ENCODE measurements around the gene ATP1B3. TPM values are rescaled to one million over a fixed set of nuclear protein-coding genes. Genes with fewer than 3 reads are reported as not detected.
"Not testable (repeated sequence)": the region's sequence is repeated elsewhere in the genome, so short reads cannot be mapped to it uniquely, and the experiment has no call there.

The ATP1B3 gene
- total RNA-seq, 2 experiments from 2014 or later, result 143 to 157 TPM

- Mint-ChIP-seq H3K4me3 (no peak overlapping the region), H3K27me3 (no peaks in the 10 kb centered on the region), H3K27ac (no peak overlapping the region), H3K36me3 (peaks cover 56% of the 10 kb centered on the region), H3K4me1 (peaks cover 4% of the 10 kb centered on the region), H3K9me3 (peaks cover 4% of the 10 kb centered on the region)
- no peak for DNase-seq
Measured at GRCh38 chr3:141909408-141909807, 33.0 kb downstream of the ATP1B3 start.

GRCh38 chr3:141909986-141910385 lies 33.5 kb downstream of the ATP1B3 start:
- H3K9me3 Mint-ChIP-seq, H3K27me3 Mint-ChIP-seq, H3K4me3 Mint-ChIP-seq, H3K27ac Mint-ChIP-seq, DNase-seq, H3K4me1 Mint-ChIP-seq: not testable (repeated sequence)
- H3K36me3 Mint-ChIP-seq, result peaks cover 54% of the 10 kb centered on the region

- peaks cover 51% of the 10 kb centered on the region for H3K36me3 Mint-ChIP-seq
- H3K4me3 Mint-ChIP-seq, result no peak overlapping the region
- peak; percentile 17 for DNase-seq
- peaks cover 2% of the 10 kb centered on the region for H3K4me1 Mint-ChIP-seq
- H3K27ac Mint-ChIP-seq, result peak overlapping the region; percentile 10
- peaks cover 4% of the 10 kb centered on the region for H3K9me3 Mint-ChIP-seq
- H3K27me3 Mint-ChIP-seq, result no peaks in the 10 kb centered on the region
Measured at GRCh38 chr3:141913150-141913811, 36.8 kb downstream of the ATP1B3 start.

GRCh38 chr3:141914311-141914710 lies 37.9 kb downstream of the ATP1B3 start:
- Mint-ChIP-seq H3K4me1 (peaks cover 2% of the 10 kb centered on the region), H3K9me3 (peaks cover 4% of the 10 kb centered on the region), H3K27me3 (no peaks in the 10 kb centered on the region), H3K36me3 (peaks cover 45% of the 10 kb centered on the region), H3K27ac (no peak overlapping the region), H3K4me3 (no peak overlapping the region)
- no peak for DNase-seq

- peaks cover 41% of the 10 kb centered on the region for H3K36me3 Mint-ChIP-seq
- no peaks in the 10 kb centered on the region for H3K27me3 Mint-ChIP-seq
- peaks cover 4% of the 10 kb centered on the region for H3K9me3 Mint-ChIP-seq
- DNase-seq, result no peak
- H3K4me3 Mint-ChIP-seq, result no peak overlapping the region
- H3K4me1 Mint-ChIP-seq, result peaks cover 2% of the 10 kb centered on the region
- H3K27ac Mint-ChIP-seq, result no peak overlapping the region
Measured at GRCh38 chr3:141915016-141915415, 38.6 kb downstream of the ATP1B3 start.

GRCh38 chr3:141915766-141916165 lies 39.3 kb downstream of the ATP1B3 start:
- Mint-ChIP-seq H3K4me3 (no peak overlapping the region), H3K9me3 (peaks cover 4% of the 10 kb centered on the region), H3K36me3 (peaks cover 43% of the 10 kb centered on the region), H3K27ac (no peak overlapping the region), H3K4me1 (peaks cover 2% of the 10 kb centered on the region), H3K27me3 (no peaks in the 10 kb centered on the region)
- DNase-seq, result no peak

GRCh38 chr3:141920701-141921100 lies 44.3 kb downstream of the ATP1B3 start:
- H3K9me3 Mint-ChIP-seq, result no peaks in the 10 kb centered on the region
- H3K36me3 Mint-ChIP-seq, result peaks cover 30% of the 10 kb centered on the region
- H3K4me3 Mint-ChIP-seq, result no peak overlapping the region
- DNase-seq, result no peak
- no peak overlapping the region for H3K27ac Mint-ChIP-seq
- no peaks in the 10 kb centered on the region for H3K27me3 Mint-ChIP-seq
- H3K4me1 Mint-ChIP-seq, result no peaks in the 10 kb centered on the region

- Mint-ChIP-seq H3K9me3 (no peaks in the 10 kb centered on the region), H3K4me1 (no peaks in the 10 kb centered on the region), H3K4me3 (no peak overlapping the region), H3K27me3 (no peaks in the 10 kb centered on the region), H3K27ac (no peak overlapping the region), H3K36me3 (peaks cover 27% of the 10 kb centered on the region)
- no peak for DNase-seq
Measured at GRCh38 chr3:141921316-141921715, 44.9 kb downstream of the ATP1B3 start.

- H3K27ac Mint-ChIP-seq, DNase-seq, H3K9me3 Mint-ChIP-seq, H3K4me3 Mint-ChIP-seq, H3K4me1 Mint-ChIP-seq, H3K27me3 Mint-ChIP-seq: not testable (repeated sequence)
- peaks cover 31% of the 10 kb centered on the region for H3K36me3 Mint-ChIP-seq
Measured at GRCh38 chr3:141925677-141926076, 49.2 kb downstream of the ATP1B3 start.

- peaks cover 27% of the 10 kb centered on the region for H3K36me3 Mint-ChIP-seq
- no peak overlapping the region for H3K4me3 Mint-ChIP-seq
- no peaks in the 10 kb centered on the region for H3K27me3 Mint-ChIP-seq
- no peaks in the 10 kb centered on the region for H3K9me3 Mint-ChIP-seq
- no peak overlapping the region for H3K27ac Mint-ChIP-seq
- H3K4me1 Mint-ChIP-seq, result no peaks in the 10 kb centered on the region
- DNase-seq, result no peak
Measured at GRCh38 chr3:141926929-141927328, 50.5 kb downstream of the ATP1B3 start.

GRCh38 chr3:141928631-141929270 lies 52.3 kb downstream of the ATP1B3 start:
- Mint-ChIP-seq H3K4me1 (peaks cover 1% of the 10 kb centered on the region), H3K27me3 (no peaks in the 10 kb centered on the region), H3K27ac (no peak overlapping the region), H3K9me3 (no peaks in the 10 kb centered on the region), H3K4me3 (no peak overlapping the region), H3K36me3 (peaks cover 23% of the 10 kb centered on the region)
- DNase-seq, result no peak

GRCh38 chr3:141929341-141929995 lies 53.0 kb downstream of the ATP1B3 start:
- H3K9me3 Mint-ChIP-seq, result no peaks in the 10 kb centered on the region
- H3K27me3 Mint-ChIP-seq, result no peaks in the 10 kb centered on the region
- no peak for DNase-seq
- no peak overlapping the region for H3K27ac Mint-ChIP-seq
- peaks cover 20% of the 10 kb centered on the region for H3K36me3 Mint-ChIP-seq
- no peak overlapping the region for H3K4me3 Mint-ChIP-seq
- peaks cover 1% of the 10 kb centered on the region for H3K4me1 Mint-ChIP-seq

GRCh38 chr3:141930801-141931200 lies 54.4 kb downstream of the ATP1B3 start:
- H3K9me3 Mint-ChIP-seq, result no peaks in the 10 kb centered on the region
- no peak overlapping the region for H3K27ac Mint-ChIP-seq
- no peaks in the 10 kb centered on the region for H3K27me3 Mint-ChIP-seq
- peaks cover 15% of the 10 kb centered on the region for H3K36me3 Mint-ChIP-seq
- DNase-seq, result no peak
- no peak overlapping the region for H3K4me3 Mint-ChIP-seq
- H3K4me1 Mint-ChIP-seq, result peaks cover 1% of the 10 kb centered on the region

GRCh38 chr3:141933421-141934300 lies 57.2 kb downstream of the ATP1B3 start:
- H3K27me3 Mint-ChIP-seq, result no peaks in the 10 kb centered on the region
- peaks cover 1% of the 10 kb centered on the region for H3K4me1 Mint-ChIP-seq
- H3K9me3 Mint-ChIP-seq, result no peaks in the 10 kb centered on the region
- H3K27ac Mint-ChIP-seq, result no peak overlapping the region
- no peak overlapping the region for H3K4me3 Mint-ChIP-seq
- H3K36me3 Mint-ChIP-seq, result peaks cover 2% of the 10 kb centered on the region
- DNase-seq, result no peak

GRCh38 chr3:141934354-141934753 lies 57.9 kb downstream of the ATP1B3 start:
- no peak overlapping the region for H3K4me3 Mint-ChIP-seq
- H3K27me3 Mint-ChIP-seq, result no peaks in the 10 kb centered on the region
- no peak overlapping the region for H3K27ac Mint-ChIP-seq
- H3K36me3 Mint-ChIP-seq, result no peaks in the 10 kb centered on the region
- peaks cover 1% of the 10 kb centered on the region for H3K4me1 Mint-ChIP-seq
- no peaks in the 10 kb centered on the region for H3K9me3 Mint-ChIP-seq
- DNase-seq, result no peak

Data from activated naive CD8-positive, alpha-beta T cell treated with anti-CD3 and anti-CD28 coated beads for 36 hours (primary cell).